Upper lobe of right lung (tissue), 1 donor: ENCODE data around the gene NEK2. TPM values are rescaled to one million over a fixed set of nuclear protein-coding genes. Genes with fewer than 3 reads are reported as not detected.
A peak's percentile ranks its signal among the peaks of the same experiment; 100 is the strongest.

Source experiments
- ATAC-seq: fragments of 200-7000 bp; cut with Tn5 transposase; one replicate; pipeline ENCODE4 v1.9.1; 2020; ENCODE audit warnings: mild to moderate bottlenecking, moderate library complexity
- DNase-seq: peaks from one replicate; pipeline ENCODE4 v3.0.0-alpha.2; 2020
- H3K27ac ChIP-seq: fragments of 200-600 bp; one replicate; pipeline ENCODE4 v1.8.0; 2022
- H3K27me3 ChIP-seq: fragments of 200-600 bp; one replicate; pipeline ENCODE4 v1.8.0; 2022; ENCODE audit warnings: mild to moderate bottlenecking
- H3K36me3 ChIP-seq: fragments of 200-600 bp; one replicate; pipeline ENCODE4 v1.8.0; 2022
- H3K4me1 ChIP-seq: fragments of 200-600 bp; one replicate; pipeline ENCODE4 v1.8.0; 2022
- H3K4me3 ChIP-seq: fragments of 200-600 bp; one replicate; pipeline ENCODE4 v1.8.0; 2022; ENCODE audit warnings: mild to moderate bottlenecking
- H3K9me3 ChIP-seq: fragments of 200-600 bp; one replicate; pipeline ENCODE4 v1.8.0; 2022
- CTCF ChIP-seq: fragments of 200-600 bp; IDR thresholded peaks from one replicate; pipeline ENCODE4 v1.8.0; 2022; ENCODE audit warnings: antibody characterized with exemption
- intact Hi-C: fragments of 100-400 bp; cut with DNase I; formaldehyde crosslinking; loops from one replicate; pipeline ENCODE4 v1.11.0; 2022
- total RNA-seq: library from RNA; stranded (reverse); fragmentation: NEBNext Ultra II Directional; extraction: Animal tissue kit (Norgen Biotek cat#: 25700); gene quantifications from one replicate; pipeline ENCODE4 v1.2.1, GENCODE V29; 2021
- donor health status: DM: no; HTN: yes; CAD: no; lungs with severe emphysema.

NEK2 gene
- total RNA-seq, 1 donor from 2014 or later = 0.35 TPM

- Histone ChIP-seq H3K4me1 (peaks cover 7% of the 10 kb centered on the region), H3K36me3 (no peaks in the 10 kb centered on the region), H3K9me3 (no peaks in the 10 kb centered on the region), H3K27me3 (no peaks in the 10 kb centered on the region), H3K4me3 (no peak overlapping the region), H3K27ac (no peak overlapping the region)
- ATAC-seq = peak; percentile 24
- no peak for DNase-seq
- TF ChIP-seq CTCF = no peak
- intact Hi-C loops = no loop called here
Observed at GRCh38 chr1:211632808-211633523, 42.5 kb downstream of the NEK2 start.

- H3K4me3 ChIP-seq = no peak overlapping the region
- no peak overlapping the region for H3K27ac ChIP-seq
- H3K27me3 ChIP-seq = no peaks in the 10 kb centered on the region
- DNase-seq (no peak), ATAC-seq (no peak)
- H3K36me3 ChIP-seq = no peaks in the 10 kb centered on the region
- TF ChIP-seq CTCF = no peak
- H3K9me3 ChIP-seq = no peaks in the 10 kb centered on the region
- peaks cover 7% of the 10 kb centered on the region for H3K4me1 ChIP-seq
- intact Hi-C loops = no loop called here
Observed at GRCh38 chr1:211632117-211632807, 43.2 kb downstream of the NEK2 start.

GRCh38 chr1:211631168-211631567, 44.3 kb downstream of the NEK2 start:
- Histone ChIP-seq H3K4me1 (peaks cover 7% of the 10 kb centered on the region), H3K9me3 (no peaks in the 10 kb centered on the region), H3K36me3 (no peaks in the 10 kb centered on the region), H3K27ac (no peak overlapping the region), H3K4me3 (no peak overlapping the region), H3K27me3 (no peaks in the 10 kb centered on the region)
- intact Hi-C loops = no loop called here
- no peak for TF ChIP-seq CTCF
- DNase-seq (no peak), ATAC-seq (no peak)

- H3K27ac ChIP-seq = no peak overlapping the region
Observed at GRCh38 chr1:211630236-211631081, 45.0 kb downstream of the NEK2 start.

GRCh38 chr1:211628417-211628816, 47.0 kb downstream of the NEK2 start:
- no peak for TF ChIP-seq CTCF
- Histone ChIP-seq H3K36me3 (no peaks in the 10 kb centered on the region), H3K27me3 (no peaks in the 10 kb centered on the region), H3K27ac (no peak overlapping the region), H3K4me3 (no peak overlapping the region), H3K4me1 (peaks cover 7% of the 10 kb centered on the region), H3K9me3 (no peaks in the 10 kb centered on the region)
- DNase-seq = no peak
- ATAC-seq = no peak
- intact Hi-C loops = no loop called here

More at GRCh38 chr1:211630236-211631081, 45.0 kb downstream of the NEK2 start:
- TF ChIP-seq CTCF = no peak
- Histone ChIP-seq H3K27me3 (no peaks in the 10 kb centered on the region), H3K4me3 (no peak overlapping the region), H3K4me1 (peaks cover 7% of the 10 kb centered on the region), H3K36me3 (no peaks in the 10 kb centered on the region), H3K9me3 (no peaks in the 10 kb centered on the region)
- DNase-seq (no peak), ATAC-seq (peak; percentile 18)
- intact Hi-C loops = no loop called here
